Cardiac septum (tissue), 1 donor: ENCODE results near the gene KRT16. TPM values are rescaled to one million over a fixed set of nuclear protein-coding genes. Genes with fewer than 3 reads are reported as not detected.
"Not testable (repeated sequence)": the region's sequence is repeated elsewhere in the genome, so short reads cannot be mapped to it uniquely, and the experiment has no call there.

Experiments used
- DNase-seq: peaks from one replicate; pipeline ENCODE4 v3.0.0-alpha.2; 2020; ENCODE audit warnings: low spot score
- intact Hi-C: fragments of 100-400 bp; cut with DNase I; formaldehyde crosslinking; loops from one replicate; pipeline ENCODE4 v1.14.0; 2022
- total RNA-seq: library from RNA; stranded (reverse); fragmentation: NEBNext Ultra II Directional; extraction: Animal tissue kit (Norgen Biotek cat#: 25700); gene quantifications from one replicate; pipeline ENCODE4 v1.2.1, GENCODE V29; 2021
- donor health status: DM: no; HTN: no; CAD: no.

Gene KRT16
- total RNA-seq, 1 donor from 2014 or later, result not detected

DNA sequence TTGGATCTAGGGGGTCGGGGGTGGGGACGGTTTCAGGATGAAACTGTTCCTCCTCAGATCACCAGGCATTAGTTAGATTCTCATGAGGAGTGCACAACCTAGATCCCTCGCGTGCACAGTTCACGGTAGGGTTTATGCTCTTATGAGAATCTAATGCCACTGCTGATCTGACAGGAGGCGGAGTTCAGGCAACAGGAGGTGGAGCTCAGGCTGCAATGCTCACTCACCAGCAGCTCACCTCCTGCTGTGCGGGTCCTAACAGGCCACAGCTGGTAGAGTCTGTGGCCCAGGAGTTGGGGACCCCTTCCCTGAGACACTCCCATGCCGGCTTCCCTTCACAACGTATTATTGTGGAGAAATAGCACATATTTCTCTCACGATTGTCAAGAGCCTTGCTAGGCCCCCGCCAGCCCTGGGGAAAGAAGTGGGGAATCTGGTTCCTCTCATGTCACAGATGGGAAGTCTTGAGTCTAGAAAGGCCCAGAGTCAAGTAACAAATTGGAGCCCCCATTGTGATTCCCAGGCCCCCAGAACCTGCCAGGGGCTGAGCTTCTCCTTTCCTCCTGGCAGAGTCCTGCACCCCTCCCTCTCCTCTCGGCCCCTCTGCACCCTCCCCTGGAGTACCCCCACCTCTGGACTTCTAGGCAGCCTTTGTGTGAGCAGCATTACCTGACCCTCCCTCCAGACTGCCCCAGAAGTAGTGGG, 19.8 kb downstream of the KRT16 start:
- intact Hi-C loops, result no loop called here
- DNase-seq, result no peak

DNA sequence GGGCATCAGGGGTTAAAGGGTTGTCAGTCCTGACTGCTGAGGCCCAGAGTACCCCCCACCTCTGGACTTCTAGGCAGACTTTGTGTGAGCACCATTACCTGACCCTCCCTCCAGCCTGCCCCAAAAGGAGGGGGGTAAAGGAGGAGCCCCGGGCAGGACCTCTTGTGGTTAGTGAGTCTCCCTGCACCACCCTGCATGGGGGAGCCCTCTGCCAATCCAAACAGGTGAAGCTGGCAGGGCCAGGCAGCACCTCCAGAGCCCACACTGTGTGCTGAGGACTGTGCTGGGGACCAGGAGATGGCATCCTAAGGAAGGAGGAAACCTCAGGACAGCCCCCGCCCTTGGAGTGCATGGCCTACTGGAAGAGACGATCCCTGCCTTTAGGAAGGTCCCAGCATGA, 23.3 kb downstream of the KRT16 start:
- no peak for DNase-seq
- intact Hi-C loops, result no loop called here

DNA sequence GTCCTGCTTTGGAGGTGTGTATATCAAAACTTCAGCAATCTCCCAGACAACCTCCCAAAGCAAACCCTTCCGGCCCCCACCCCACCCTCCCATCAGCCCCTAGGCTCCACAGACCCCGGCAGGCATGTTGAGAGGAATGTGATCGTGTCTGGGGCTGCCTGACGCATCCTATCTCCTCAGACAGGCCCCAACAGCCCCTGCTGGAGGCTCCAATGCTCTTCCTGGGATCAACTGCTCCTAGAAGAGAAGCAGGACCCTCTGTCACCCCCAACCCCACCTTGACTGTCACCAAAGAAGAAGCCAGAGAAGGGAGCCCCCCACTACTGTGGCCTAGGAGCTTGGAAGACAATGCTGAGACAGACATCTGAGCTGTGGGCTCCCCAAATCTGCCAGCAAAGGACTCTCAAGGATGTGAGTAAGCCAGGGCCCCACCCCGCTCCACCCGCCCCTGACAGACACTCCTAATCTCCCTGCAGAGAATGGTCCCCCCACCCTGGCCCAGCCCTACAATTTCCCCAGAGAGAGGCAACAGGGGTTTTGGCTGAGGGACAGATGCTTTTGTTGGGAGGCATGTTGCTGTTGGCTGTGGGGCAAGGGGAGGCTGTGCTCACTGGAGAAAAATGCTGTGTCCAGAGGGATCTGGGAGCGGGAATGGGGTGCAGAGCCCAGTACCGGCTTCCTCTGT, 24.3 kb downstream of the KRT16 start:
- intact Hi-C loops, result no loop called here
- no peak for DNase-seq

GRCh38 chr17:41586863-41587495, 25.6 kb downstream of the KRT16 start, which contains the start of gene KRT14:
TSS of gene KRT14 (minus strand) at chr17:41586895. CDS start at chr17:41586834, 61 bp downstream.
- intact Hi-C loops, result no loop called here
- DNase-seq, result no peak

- no peak for DNase-seq
- intact Hi-C loops, result no loop called here
These were observed 27.1 kb downstream of the KRT16 start for GRCh38 chr17:41585301-41586056.

- DNase-seq, intact Hi-C loops: not testable (repeated sequence)
These were observed 28.1 kb downstream of the KRT16 start for GRCh38 chr17:41584331-41584927.

GRCh38 chr17:41583137-41584127, 29.1 kb downstream of the KRT16 start:
- intact Hi-C loops, result no loop called here
- DNase-seq, result no peak

- DNase-seq, intact Hi-C loops: not testable (repeated sequence)
These were observed 30.3 kb downstream of the KRT16 start for GRCh38 chr17:41582061-41582968.

DNA sequence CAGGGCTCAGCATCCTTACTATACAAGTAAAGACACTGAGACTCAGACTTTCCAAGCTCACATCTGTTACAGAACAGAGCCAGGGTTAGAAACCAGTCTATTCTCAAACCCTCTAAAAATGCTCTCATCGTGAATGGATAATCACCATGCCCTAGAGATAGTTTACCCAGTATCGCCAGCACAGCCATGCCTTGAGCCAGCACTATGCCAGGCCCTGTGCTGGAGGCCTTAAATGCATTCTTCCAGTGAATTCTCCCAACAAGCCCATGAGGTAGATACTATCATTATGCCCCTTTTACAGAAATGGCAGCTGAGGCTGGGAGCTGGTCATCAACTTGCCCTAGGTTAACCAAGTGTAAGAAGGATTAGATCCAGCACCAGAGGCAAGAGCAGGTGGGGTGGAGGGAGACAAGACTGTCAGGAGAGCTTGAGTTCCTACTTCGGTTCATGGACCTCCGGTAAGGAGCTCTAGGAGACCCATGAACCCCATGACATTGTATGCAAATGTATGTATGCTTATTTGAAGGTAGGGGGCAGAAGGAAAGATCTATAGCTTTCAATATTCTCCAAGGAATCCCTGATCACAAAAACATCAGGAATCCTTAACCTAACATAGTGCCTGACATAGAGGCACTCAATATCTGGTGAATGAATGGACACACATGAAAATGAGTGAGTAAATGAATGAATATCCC, 31.1 kb downstream of the KRT16 start:
- no peak for DNase-seq
- intact Hi-C loops, result no loop called here

- intact Hi-C loops, result no loop called here
- no peak for DNase-seq
These were observed 31.7 kb downstream of the KRT16 start for GRCh38 chr17:41580687-41581365.

- intact Hi-C loops, result no loop called here
- no peak for DNase-seq
These were observed 32.4 kb downstream of the KRT16 start for GRCh38 chr17:41580244-41580575.

DNA sequence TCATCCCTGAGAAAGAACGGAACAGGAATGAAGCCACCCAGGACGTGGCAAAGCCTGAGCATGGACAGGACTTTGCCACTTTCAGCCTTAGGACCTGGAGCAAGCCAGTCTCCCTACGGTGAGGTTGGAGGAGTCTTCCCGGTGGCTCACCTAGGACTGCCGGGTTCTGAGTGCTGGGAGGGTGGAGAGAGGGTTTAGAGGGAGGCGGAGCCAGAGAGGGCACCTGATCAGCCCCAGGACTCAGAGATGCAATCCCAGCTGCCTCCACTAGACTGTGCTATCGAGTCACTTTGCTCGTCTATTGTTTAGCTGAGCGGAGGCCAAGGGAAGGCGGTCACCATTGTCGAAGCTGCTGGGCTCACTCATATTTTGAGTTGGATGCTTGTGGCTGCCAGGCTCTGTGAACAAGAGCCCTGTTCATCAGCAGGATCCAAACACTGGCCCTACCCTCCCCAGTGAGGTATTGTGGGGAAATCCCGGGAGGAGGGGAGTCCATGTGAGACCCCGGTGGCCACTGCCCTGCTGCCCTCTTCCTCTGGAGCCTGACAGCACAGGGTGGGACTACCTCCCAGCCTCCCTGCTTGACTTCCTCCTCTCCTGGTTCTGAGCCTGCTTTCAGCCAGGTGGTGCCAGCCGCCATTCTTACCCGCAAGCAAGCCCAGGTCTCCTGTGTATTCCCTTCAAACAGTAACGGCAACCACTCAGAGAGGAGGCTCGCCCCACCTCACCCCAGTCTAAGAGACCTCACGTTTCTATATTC, 32.9 kb downstream of the KRT16 start:
- DNase-seq, result no peak
- intact Hi-C loops, result no loop called here

DNA sequence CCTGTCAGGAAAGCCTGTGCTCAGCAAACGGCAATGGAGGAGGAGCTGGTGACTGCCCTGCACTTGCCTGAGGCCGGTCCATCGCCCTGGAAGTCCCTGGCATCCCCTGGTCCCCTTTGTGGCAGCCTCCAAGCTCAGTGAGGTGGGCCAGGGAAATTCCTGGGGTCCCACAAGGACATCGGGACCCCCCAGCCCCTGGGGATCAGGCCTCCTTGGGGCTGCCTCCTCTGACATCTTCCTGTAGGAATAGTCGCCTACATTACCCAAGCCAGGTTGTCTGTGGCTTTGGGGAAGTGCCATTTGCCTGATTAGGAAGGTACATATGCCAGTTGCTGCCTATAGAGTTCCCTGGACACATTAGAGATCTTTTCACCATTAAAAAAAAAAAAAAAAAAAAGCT, 33.6 kb downstream of the KRT16 start:
- intact Hi-C loops, result no loop called here
- DNase-seq, result no peak

- intact Hi-C loops, result no loop called here
- no peak for DNase-seq
These were observed 34.0 kb downstream of the KRT16 start for GRCh38 chr17:41578538-41578937.

GRCh38 chr17:41576740-41577139, 35.8 kb downstream of the KRT16 start:
- intact Hi-C loops, result not testable (repeated sequence)

DNA sequence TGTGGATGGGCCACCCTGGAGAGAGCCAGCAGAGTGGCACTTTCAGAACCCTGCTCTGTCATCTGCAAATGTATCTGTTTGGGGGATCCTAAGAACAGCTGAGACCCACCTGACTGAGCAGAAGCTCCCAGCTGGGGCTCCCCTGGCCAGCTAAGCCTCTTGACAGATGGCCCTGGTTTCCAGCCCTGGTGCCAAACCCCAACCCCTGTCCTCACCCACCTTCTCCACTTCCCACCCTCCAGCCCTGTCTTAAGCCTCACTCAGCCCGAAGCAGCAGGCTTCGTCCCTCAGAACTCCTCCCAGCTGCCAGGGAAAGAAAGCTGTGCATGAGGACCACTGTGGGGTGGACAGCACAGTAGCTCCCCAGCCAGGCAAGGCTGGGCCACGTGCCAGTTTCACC, 37.2 kb downstream of the KRT16 start:
- DNase-seq, result no peak
- intact Hi-C loops, result no loop called here

More at GRCh38 chr17:41576740-41577139, 35.8 kb downstream of the KRT16 start:
- DNase-seq, result not testable (repeated sequence)
